Naive thymus-derived CD4-positive, alpha-beta T cell (primary cell): ENCODE results near the gene MYO9A. TPM values are rescaled to one million over a fixed set of nuclear protein-coding genes. Genes with fewer than 3 reads are reported as not detected.

Experiments
- ATAC-seq: fragments of 150-1000 bp; cut with Tn5 transposase; 2 replicates; pipeline ENCODE4 v1.10.0; 2021; ENCODE audit warnings: mild to moderate bottlenecking, moderate library complexity
- CTCF ChIA-PET: fragments of 350-600 bp; sonication (Branson Sonifier 250); formaldehyde crosslinking; loops from one replicate; lab custom pipeline; 2021; ENCODE audit warnings: antibody characterized with exemption; lab: Charles Lee
- POLR2A ChIA-PET: fragments of 350-600 bp; sonication (Branson Sonifier 250); formaldehyde crosslinking; loops from one replicate; lab custom pipeline; 2021; ENCODE audit warnings: antibody characterized with exemption, inconsistent platforms; lab: Charles Lee
- DNase-seq, 9 donors: peaks; one replicate each; pipeline versions ENCODE4 v3.0.0 to v3.0.0-alpha.2; 2020 to 2022; ENCODE audit warnings: mixed read lengths in 1 of 9
- H3K27ac ChIP-seq: one replicate; pipeline ENCODE4 v1.7.0; 2013; ENCODE audit warnings: mild to moderate bottlenecking, low read depth, low read length, moderate library complexity
- H3K27me3 ChIP-seq, 2 donors: one replicate each; pipeline ENCODE4 v1.7.0; 2013; ENCODE audit warnings: low read length in 2 of 2, mild to moderate bottlenecking in 2 of 2, moderate library complexity in 2 of 2; ENCODE audit not compliant: control insufficient read depth in 2 of 2, insufficient read depth in 2 of 2
- H3K36me3 ChIP-seq, 3 experiments: 1 replicate in 2 of 3; 2 replicates in 1 of 3; pipeline ENCODE4 v1.7.0; 2013; ENCODE audit warnings: low read length in 3 of 3, mild to moderate bottlenecking in 3 of 3, moderate library complexity in 1 of 3; ENCODE audit not compliant: insufficient read depth in 3 of 3, control insufficient read depth in 2 of 3
- H3K4me1 ChIP-seq, 2 donors: one replicate each; pipeline ENCODE4 v1.7.0; 2013; ENCODE audit warnings: low read length in 2 of 2, mild to moderate bottlenecking in 2 of 2, moderate library complexity in 1 of 2; ENCODE audit not compliant: control insufficient read depth in 2 of 2, insufficient read depth in 2 of 2
- H3K4me3 ChIP-seq: 2 replicates; pipeline ENCODE4 v1.7.0; 2013; ENCODE audit warnings: mild to moderate bottlenecking, low read length
- H3K9me3 ChIP-seq, 3 experiments: 1 replicate in 2 of 3; 2 replicates in 1 of 3; pipeline ENCODE4 v1.7.0; 2013; ENCODE audit warnings: low read length in 3 of 3; ENCODE audit not compliant: control insufficient read depth in 2 of 3
- H3K27ac Mint-ChIP-seq, 9 donors: one replicate each; pipeline ENCODE4 v1.8.0; 2020 to 2022; ENCODE audit warnings: mixed read lengths in 9 of 9, mild to moderate bottlenecking in 8 of 9, moderate library complexity in 5 of 9, inconsistent platforms in 2 of 9
- H3K27me3 Mint-ChIP-seq, 5 donors: one replicate each; pipeline ENCODE4 v1.8.0; 2021 to 2022; ENCODE audit warnings: mixed read lengths in 5 of 5, mild to moderate bottlenecking in 1 of 5
- H3K36me3 Mint-ChIP-seq, 5 donors: one replicate each; pipeline ENCODE4 v1.8.0; 2020 to 2022; ENCODE audit warnings: mixed read lengths in 5 of 5, mild to moderate bottlenecking in 3 of 5, inconsistent platforms in 1 of 5
- H3K4me1 Mint-ChIP-seq, 7 donors: one replicate each; pipeline ENCODE4 v1.8.0; 2020 to 2022; ENCODE audit warnings: mixed read lengths in 7 of 7, mild to moderate bottlenecking in 3 of 7, inconsistent platforms in 1 of 7
- H3K4me3 Mint-ChIP-seq, 10 donors: one replicate each; pipeline ENCODE4 v1.8.0; 2020 to 2022; ENCODE audit warnings: mild to moderate bottlenecking in 10 of 10, mixed read lengths in 10 of 10, moderate library complexity in 6 of 10, inconsistent platforms in 2 of 10
- H3K9me3 Mint-ChIP-seq, 11 donors: one replicate each; pipeline ENCODE4 v1.8.0; 2020 to 2022; ENCODE audit warnings: mixed read lengths in 11 of 11, mild to moderate bottlenecking in 4 of 11, inconsistent platforms in 1 of 11, moderate library complexity in 1 of 11
- intact Hi-C, 2 donors: fragments of 100-400 bp; cut with micrococcal nuclease; formaldehyde crosslinking; loops; one replicate each; pipeline ENCODE4 v1.15.1; 2023
- polyA plus RNA-seq, 2 donors: library from polyadenylated mRNA; unstranded; fragments of 300-500 nt; fragmentation: Illumina TruSeq; gene quantifications; one replicate each; pipeline ENCODE4 v1.2.3, GENCODE V29; 2021
- total RNA-seq, 6 experiments: library from RNA in 5 of 6; stranded (reverse) in 5 of 6; gene quantifications; 1 replicate in 5 of 6; 2 replicates in 1 of 6; pipeline ENCODE4 v1.2.3 and lab custom pipeline; 2021 to 2026

MYO9A gene
- total and polyA plus RNA-seq, 7 experiments from 2014 or later = 8.4 to 53.3 (median 29.0) TPM

- no peak for ATAC-seq
- CTCF ChIA-PET = interaction anchor here (1.1 to 3.1 kb wide), 2 partner anchors 373 to 411 kb away, joined by 4 to 17 read pairs; no protein-coding TSS in a partner anchor
- Mint-ChIP-seq H3K4me3 (no peak overlapping the region), H3K27ac (peak overlapping the region in 1 of 9 donors; percentile 5), H3K27me3 (peaks cover 0 to 9% (median 0%) of the 10 kb centered on the region in 5 donors), H3K36me3 (peaks cover 0 to 7% (median 0%) of the 10 kb centered on the region in 5 donors), H3K4me1 (peaks cover 0 to 7% (median 4%) of the 10 kb centered on the region in 7 donors), H3K9me3 (no peaks in the 10 kb centered on the region)
- peaks cover 0 to 4% of the 10 kb centered on the region in 2 donors for H3K4me1 ChIP-seq
- no peak overlapping the region for H3K4me3 ChIP-seq
- H3K27me3 ChIP-seq = no peaks in the 10 kb centered on the region
- no peaks in the 10 kb centered on the region for H3K36me3 ChIP-seq
- intact Hi-C loops = loop anchor here (2.0 to 10.0 kb wide), 2 partner anchors 374 to 1040 kb away; partner anchors contain the start of gene THSD4 (in 1 of the 2)
- H3K9me3 ChIP-seq = no peaks in the 10 kb centered on the region
- H3K27ac ChIP-seq = no peak overlapping the region
- POLR2A ChIA-PET = no interaction called here
- no peak for DNase-seq
Observed at GRCh38 chr15:72154316-72154715, 36.4 kb upstream of the MYO9A start.

- H3K9me3 Mint-ChIP-seq = no peaks in the 10 kb centered on the region
- peak overlapping the region in 1 of 9 donors; percentile 41 for H3K27ac Mint-ChIP-seq
Observed at GRCh38 chr15:72153269-72154000, 35.5 kb upstream of the MYO9A start.

GRCh38 chr15:72147418-72147817, 29.5 kb upstream of the MYO9A start:
- Histone ChIP-seq H3K9me3 (no peaks in the 10 kb centered on the region), H3K4me1 (no peaks in the 10 kb centered on the region), H3K27me3 (no peaks in the 10 kb centered on the region), H3K4me3 (no peak overlapping the region), H3K36me3 (no peaks in the 10 kb centered on the region), H3K27ac (no peak overlapping the region)
- Mint-ChIP-seq H3K4me3 (no peak overlapping the region), H3K9me3 (no peaks in the 10 kb centered on the region), H3K27ac (no peak overlapping the region), H3K27me3 (peaks cover 0 to 9% (median 9%) of the 10 kb centered on the region in 5 donors), H3K4me1 (no peaks in the 10 kb centered on the region), H3K36me3 (peaks cover 0 to 7% (median 0%) of the 10 kb centered on the region in 5 donors)
- no peak for ATAC-seq
- no peak for DNase-seq
- ChIA-PET CTCF (no interaction called here), POLR2A (no interaction called here)
- intact Hi-C loops = no loop called here

More at GRCh38 chr15:72153269-72154000, 35.5 kb upstream of the MYO9A start:
- Histone ChIP-seq H3K4me1 (peaks cover 0 to 4% of the 10 kb centered on the region in 2 donors), H3K4me3 (no peak overlapping the region), H3K9me3 (no peaks in the 10 kb centered on the region), H3K27ac (no peak overlapping the region), H3K27me3 (no peaks in the 10 kb centered on the region), H3K36me3 (no peaks in the 10 kb centered on the region)
- ChIA-PET POLR2A (no interaction called here), CTCF (interaction anchor here (0.6 to 3.1 kb wide), 3 partner anchors 74 to 410 kb away, joined by 3 to 17 read pairs (median 4); no protein-coding TSS in a partner anchor)
- ATAC-seq (no peak), DNase-seq (no peak)
- intact Hi-C loops = loop anchor here in 1 of 2 donors (10.0 kb wide), 1 partner anchor 1039 kb away; the partner anchor contains the start of gene THSD4
- H3K4me1 Mint-ChIP-seq = peaks cover 0 to 7% (median 4%) of the 10 kb centered on the region in 7 donors
- no peak overlapping the region for H3K4me3 Mint-ChIP-seq
- H3K27me3 Mint-ChIP-seq = peaks cover 0 to 7% (median 0%) of the 10 kb centered on the region in 5 donors
- peaks cover 0 to 7% (median 0%) of the 10 kb centered on the region in 5 donors for H3K36me3 Mint-ChIP-seq

GRCh38 chr15:72146934-72147333, 29.0 kb upstream of the MYO9A start:
- ATAC-seq = no peak
- no peak for DNase-seq
- Histone ChIP-seq H3K4me3 (no peak overlapping the region), H3K36me3 (no peaks in the 10 kb centered on the region), H3K9me3 (no peaks in the 10 kb centered on the region), H3K4me1 (no peaks in the 10 kb centered on the region), H3K27ac (no peak overlapping the region), H3K27me3 (no peaks in the 10 kb centered on the region)
- Mint-ChIP-seq H3K27me3 (peaks cover 0 to 9% (median 9%) of the 10 kb centered on the region in 5 donors), H3K27ac (no peak overlapping the region), H3K36me3 (peaks cover 0 to 7% (median 0%) of the 10 kb centered on the region in 5 donors), H3K4me3 (no peak overlapping the region), H3K9me3 (no peaks in the 10 kb centered on the region), H3K4me1 (no peaks in the 10 kb centered on the region)
- CTCF ChIA-PET = interaction anchor here (1.7 kb wide), 1 partner anchor 9 kb away, joined by 4 read pairs; no protein-coding TSS in a partner anchor
- POLR2A ChIA-PET = no interaction called here
- intact Hi-C loops = no loop called here

- Mint-ChIP-seq H3K27me3 (peaks cover 0 to 9% (median 9%) of the 10 kb centered on the region in 5 donors), H3K4me3 (no peak overlapping the region), H3K9me3 (no peaks in the 10 kb centered on the region), H3K4me1 (peaks cover 0 to 5% (median 0%) of the 10 kb centered on the region in 7 donors), H3K27ac (no peak overlapping the region), H3K36me3 (peaks cover 0 to 6% (median 0%) of the 10 kb centered on the region in 5 donors)
- H3K27me3 ChIP-seq = no peaks in the 10 kb centered on the region
- ChIA-PET POLR2A (no interaction called here), CTCF (interaction anchor here (0.7 to 1.7 kb wide), 2 partner anchors 10 to 268 kb away, joined by 3 to 4 read pairs; no protein-coding TSS in a partner anchor)
- no peaks in the 10 kb centered on the region for H3K9me3 ChIP-seq
- no peaks in the 10 kb centered on the region for H3K4me1 ChIP-seq
- H3K4me3 ChIP-seq = no peak overlapping the region
- no peak for DNase-seq
- no peak for ATAC-seq
- H3K36me3 ChIP-seq = no peaks in the 10 kb centered on the region
- intact Hi-C loops = no loop called here
- no peak overlapping the region for H3K27ac ChIP-seq
Observed at GRCh38 chr15:72146221-72146620, 28.3 kb upstream of the MYO9A start.

- DNase-seq (no peak), ATAC-seq (no peak)
- Mint-ChIP-seq H3K27ac (no peak overlapping the region), H3K36me3 (peaks cover 0 to 4% (median 0%) of the 10 kb centered on the region in 5 donors), H3K27me3 (peaks cover 0 to 6% (median 0%) of the 10 kb centered on the region in 5 donors), H3K4me1 (peaks cover 0 to 5% (median 0%) of the 10 kb centered on the region in 7 donors), H3K4me3 (no peak overlapping the region), H3K9me3 (no peaks in the 10 kb centered on the region)
- intact Hi-C loops = no loop called here
- Histone ChIP-seq H3K4me1 (no peaks in the 10 kb centered on the region), H3K27ac (no peak overlapping the region), H3K9me3 (no peaks in the 10 kb centered on the region), H3K27me3 (no peaks in the 10 kb centered on the region), H3K36me3 (no peaks in the 10 kb centered on the region), H3K4me3 (no peak overlapping the region)
- ChIA-PET POLR2A (no interaction called here), CTCF (no interaction called here)
Observed at GRCh38 chr15:72141171-72142084, 23.5 kb upstream of the MYO9A start.
